Mesothelial cell of epicardium (in vitro differentiated cells): ENCODE data around the gene TULP1. TPM values are rescaled to one million over a fixed set of nuclear protein-coding genes. Genes with fewer than 3 reads are reported as not detected.

Experiments
- DNase-seq, 2 experiments: peaks; one replicate each; pipeline ENCODE4 v3.0.0; 2021; ENCODE audit warnings: low spot score in 2 of 2; ENCODE audit not compliant: unreplicated experiment in 2 of 2
- H3K27ac Mint-ChIP-seq: 2 replicates; pipeline ENCODE4 v1.8.0; 2021; ENCODE audit warnings: mixed read lengths
- H3K27me3 Mint-ChIP-seq: 2 replicates; pipeline ENCODE4 v1.8.0; 2021; ENCODE audit warnings: low read depth, mixed read lengths
- H3K36me3 Mint-ChIP-seq: 2 replicates; pipeline ENCODE4 v1.8.0; 2021; ENCODE audit warnings: mixed read lengths
- H3K4me1 Mint-ChIP-seq: 2 replicates; pipeline ENCODE4 v1.8.0; 2021; ENCODE audit warnings: mixed read lengths
- H3K4me3 Mint-ChIP-seq: 2 replicates; pipeline ENCODE4 v1.8.0; 2021; ENCODE audit warnings: mild to moderate bottlenecking, moderate library complexity, mixed read lengths
- H3K9me3 Mint-ChIP-seq: 2 replicates; pipeline ENCODE4 v1.8.0; 2021; ENCODE audit warnings: mixed read lengths
- total RNA-seq: library from RNA; stranded (reverse); gene quantifications from 3 replicates; pipeline ENCODE4 v1.2.1, GENCODE V29; 2021
- TF ChIP-seq, protein P1 (sequence below): fragments of 200-600 bp; sonication (generic); IDR thresholded peaks from one replicate; pipeline ENCODE4 v1.5.0; 2021; ENCODE audit warnings: antibody characterized with exemption; ENCODE audit not compliant: unreplicated experiment

The TULP1 gene
- total RNA-seq, 1 donor from 2014 or later: 17.7 TPM

DNA sequence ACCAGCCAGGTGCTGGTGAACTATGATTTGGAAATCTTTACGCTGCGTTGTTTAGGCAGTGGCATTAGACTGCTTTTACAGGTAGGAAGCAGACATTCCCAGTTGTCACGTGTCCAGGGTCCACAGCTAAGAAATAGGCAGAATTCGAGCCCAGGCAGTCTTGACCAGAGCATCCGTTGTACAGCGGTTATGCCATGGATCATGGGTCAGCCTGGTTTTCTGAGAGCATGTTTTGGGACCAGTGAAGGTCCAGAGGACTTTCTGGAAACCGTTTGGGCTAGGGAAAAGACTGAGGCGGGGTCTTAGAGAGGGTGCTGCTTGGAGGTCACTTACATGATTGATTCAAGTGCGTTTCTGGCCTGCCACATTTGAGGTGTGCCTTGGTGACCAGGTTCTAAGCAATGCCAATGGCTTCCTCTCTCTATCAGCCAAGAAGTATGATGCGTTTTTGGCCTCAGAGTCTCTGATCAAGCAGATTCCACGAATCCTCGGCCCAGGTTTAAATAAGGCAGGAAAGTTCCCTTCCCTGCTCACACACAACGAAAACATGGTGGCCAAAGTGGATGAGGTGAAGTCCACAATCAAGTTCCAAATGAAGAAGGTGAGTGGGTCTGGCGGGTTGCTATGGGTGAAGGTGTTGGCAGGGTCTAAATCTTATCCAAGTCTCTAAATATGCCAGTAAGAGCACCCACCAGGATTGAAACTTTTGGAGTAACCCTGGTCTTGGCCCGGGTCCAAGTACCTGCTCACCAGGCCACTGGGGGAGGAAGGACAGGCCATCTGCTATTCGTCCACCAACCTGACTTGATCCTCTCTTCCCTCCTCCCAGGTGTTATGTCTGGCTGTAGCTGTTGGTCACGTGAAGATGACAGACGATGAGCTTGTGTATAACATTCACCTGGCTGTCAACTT is 42.7 kb downstream of the TULP1 start:
- peak overlapping the region; percentile 97 for H3K4me3 Mint-ChIP-seq
- H3K27me3 Mint-ChIP-seq: no peaks in the 10 kb centered on the region
- H3K9me3 Mint-ChIP-seq: no peaks in the 10 kb centered on the region
- peaks cover 39% of the 10 kb centered on the region for H3K4me1 Mint-ChIP-seq
- TF ChIP-seq, protein P1, sequence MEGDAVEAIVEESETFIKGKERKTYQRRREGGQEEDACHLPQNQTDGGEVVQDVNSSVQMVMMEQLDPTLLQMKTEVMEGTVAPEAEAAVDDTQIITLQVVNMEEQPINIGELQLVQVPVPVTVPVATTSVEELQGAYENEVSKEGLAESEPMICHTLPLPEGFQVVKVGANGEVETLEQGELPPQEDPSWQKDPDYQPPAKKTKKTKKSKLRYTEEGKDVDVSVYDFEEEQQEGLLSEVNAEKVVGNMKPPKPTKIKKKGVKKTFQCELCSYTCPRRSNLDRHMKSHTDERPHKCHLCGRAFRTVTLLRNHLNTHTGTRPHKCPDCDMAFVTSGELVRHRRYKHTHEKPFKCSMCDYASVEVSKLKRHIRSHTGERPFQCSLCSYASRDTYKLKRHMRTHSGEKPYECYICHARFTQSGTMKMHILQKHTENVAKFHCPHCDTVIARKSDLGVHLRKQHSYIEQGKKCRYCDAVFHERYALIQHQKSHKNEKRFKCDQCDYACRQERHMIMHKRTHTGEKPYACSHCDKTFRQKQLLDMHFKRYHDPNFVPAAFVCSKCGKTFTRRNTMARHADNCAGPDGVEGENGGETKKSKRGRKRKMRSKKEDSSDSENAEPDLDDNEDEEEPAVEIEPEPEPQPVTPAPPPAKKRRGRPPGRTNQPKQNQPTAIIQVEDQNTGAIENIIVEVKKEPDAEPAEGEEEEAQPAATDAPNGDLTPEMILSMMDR: no peak
- peaks cover 8% of the 10 kb centered on the region for H3K36me3 Mint-ChIP-seq
- peak overlapping the region; percentile 100 for H3K27ac Mint-ChIP-seq
- DNase-seq: no peak

DNA sequence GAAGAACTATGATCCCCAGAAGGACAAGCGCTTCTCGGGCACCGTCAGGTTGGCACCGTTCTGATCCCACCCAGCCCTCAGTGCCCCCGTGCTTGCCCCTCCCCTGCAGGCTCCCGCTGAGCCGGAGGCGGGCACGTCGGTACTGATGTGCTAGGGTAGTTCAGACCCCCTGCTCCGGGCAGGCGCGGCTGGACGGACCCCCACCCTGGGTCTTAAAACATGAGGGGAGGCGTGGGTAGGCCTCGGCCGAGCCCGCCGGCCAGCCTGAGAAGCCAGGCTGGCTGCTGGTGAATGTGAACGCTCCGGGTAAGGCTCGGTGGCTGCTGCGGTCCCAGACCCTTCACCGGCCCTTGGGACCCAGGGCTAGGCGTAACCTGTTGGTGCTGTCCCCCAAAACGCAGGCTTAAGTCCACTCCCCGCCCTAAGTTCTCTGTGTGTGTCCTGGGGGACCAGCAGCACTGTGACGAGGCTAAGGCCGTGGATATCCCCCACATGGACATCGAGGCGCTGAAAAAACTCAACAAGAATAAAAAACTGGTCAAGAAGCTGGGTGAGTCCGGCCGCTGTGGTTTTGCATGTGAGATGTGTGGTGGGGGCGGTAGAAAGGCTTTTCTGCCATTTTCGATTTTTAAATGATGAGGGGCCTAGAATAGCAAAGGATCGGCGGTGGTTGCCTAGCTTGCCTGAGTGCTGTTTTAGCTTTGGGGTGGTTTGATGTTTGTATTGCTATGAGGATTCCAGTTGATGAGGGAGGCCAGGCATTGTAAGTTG is 43.5 kb downstream of the TULP1 start:
- peaks cover 8% of the 10 kb centered on the region for H3K36me3 Mint-ChIP-seq
- peak overlapping the region; percentile 97 for H3K4me3 Mint-ChIP-seq
- H3K27me3 Mint-ChIP-seq: no peaks in the 10 kb centered on the region
- peak overlapping the region; percentile 100 for H3K27ac Mint-ChIP-seq
- TF ChIP-seq, protein P1: no peak
- no peak for DNase-seq
- H3K9me3 Mint-ChIP-seq: no peaks in the 10 kb centered on the region
- peaks cover 39% of the 10 kb centered on the region for H3K4me1 Mint-ChIP-seq

DNA sequence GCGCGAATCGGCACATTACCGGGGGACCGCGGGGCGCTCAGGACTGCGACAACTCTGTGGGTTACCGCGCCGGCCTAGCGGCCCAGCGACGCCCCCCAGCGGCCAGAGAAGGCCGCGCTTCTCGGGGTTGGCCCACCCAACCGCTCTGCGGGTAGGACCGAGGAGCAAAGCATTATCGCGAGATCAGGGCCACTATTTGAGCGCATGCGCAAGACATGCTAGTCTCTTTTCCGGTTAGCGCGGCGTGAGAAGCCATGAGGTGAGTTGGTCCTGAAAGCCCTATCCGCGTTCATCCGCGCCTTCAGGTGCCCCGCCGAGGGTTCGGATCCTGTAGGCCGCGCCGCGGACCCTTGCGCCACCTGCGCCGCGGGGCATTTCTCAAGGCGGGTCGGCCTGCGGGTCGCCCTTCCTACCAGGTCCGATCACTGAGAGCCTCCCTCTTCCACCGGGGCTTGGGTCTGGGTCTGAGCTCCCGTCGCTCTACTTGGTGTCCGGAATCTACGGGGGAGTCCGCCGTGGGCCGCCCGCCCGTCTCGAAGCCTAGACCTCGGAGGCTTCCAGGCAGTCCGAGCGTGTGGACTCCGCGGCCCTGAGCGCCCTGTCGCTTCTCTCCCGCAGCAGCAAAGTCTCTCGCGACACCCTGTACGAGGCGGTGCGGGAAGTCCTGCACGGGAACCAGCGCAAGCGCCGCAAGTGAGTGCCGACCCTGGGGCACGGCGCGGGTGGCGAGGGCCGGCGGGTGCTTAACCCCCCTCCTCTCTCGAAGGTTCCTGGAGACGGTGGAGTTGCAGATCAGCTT is 44.3 kb downstream of the TULP1 start, which contains the start of gene RPL10A:
RPL10A (plus strand) TSS at position 221 of the 799 bp plus-strand sequence; CDS start at position 255, 34 bp downstream.
- Mint-ChIP-seq H3K9me3 (no peaks in the 10 kb centered on the region), H3K27me3 (no peaks in the 10 kb centered on the region), H3K4me1 (peaks cover 39% of the 10 kb centered on the region), H3K36me3 (peaks cover 9% of the 10 kb centered on the region), H3K27ac (peak within 1 kb of the TSS; percentile 100), H3K4me3 (peak within 1 kb of the TSS; percentile 97)
- peak; percentile 91 to 94 for DNase-seq
- TF ChIP-seq, protein P1: peak; percentile 94

DNA sequence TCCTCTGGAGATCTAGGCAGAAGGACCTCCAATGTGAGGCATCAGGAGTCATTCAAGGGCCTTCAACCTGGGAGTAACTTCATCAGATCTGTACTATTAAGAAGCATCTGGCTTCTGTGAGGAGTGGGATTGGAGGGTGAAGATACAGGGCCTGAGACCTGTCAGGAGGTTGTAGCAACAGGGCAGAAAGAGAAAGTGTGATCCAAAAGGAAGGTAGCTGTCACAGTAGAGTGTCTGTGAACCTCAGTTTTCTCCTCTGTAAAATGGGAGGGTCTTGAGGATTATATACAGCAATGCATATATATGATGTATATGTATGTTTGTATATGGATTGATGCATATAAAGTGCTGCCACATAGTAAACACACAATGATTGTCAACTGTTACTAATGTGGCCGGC is 47.0 kb downstream of the TULP1 start:
- TF ChIP-seq, protein P1: no peak
- no peak for DNase-seq
- Mint-ChIP-seq H3K4me1 (peaks cover 25% of the 10 kb centered on the region), H3K9me3 (no peaks in the 10 kb centered on the region), H3K36me3 (peaks cover 10% of the 10 kb centered on the region), H3K27ac (no peak overlapping the region), H3K27me3 (no peaks in the 10 kb centered on the region), H3K4me3 (no peak overlapping the region)

DNA sequence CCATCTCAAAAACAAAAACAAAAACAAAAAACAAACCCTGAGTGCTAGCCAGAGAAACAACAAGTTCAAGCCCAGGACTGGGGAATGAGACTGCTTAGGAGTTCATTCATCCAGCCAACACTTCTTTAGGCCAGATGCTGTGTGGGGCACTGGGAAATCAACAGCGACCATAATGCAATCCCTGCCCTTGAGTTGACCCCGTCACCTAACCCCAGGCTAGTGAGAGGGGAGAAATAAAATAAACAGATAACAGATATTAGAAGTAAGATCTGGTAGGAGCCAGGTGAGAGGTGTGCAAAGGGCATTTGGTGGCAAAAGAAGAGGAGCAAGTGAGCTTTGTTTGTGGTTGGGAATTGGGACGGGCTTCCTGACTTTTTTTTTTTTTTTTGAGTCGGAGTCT is 49.4 kb downstream of the TULP1 start:
- Mint-ChIP-seq H3K36me3 (peaks cover 18% of the 10 kb centered on the region), H3K4me1 (peaks cover 13% of the 10 kb centered on the region), H3K4me3 (no peak overlapping the region), H3K27ac (no peak overlapping the region), H3K9me3 (no peaks in the 10 kb centered on the region), H3K27me3 (no peaks in the 10 kb centered on the region)
- no peak for DNase-seq
- TF ChIP-seq, protein P1: no peak
